ENCODE results near the gene NFATC1.

GRCh38 chr18:79400591-79401381 lies 5.1 kb downstream of the NFATC1 start:
- TF ChIP-seq, protein P1, sequence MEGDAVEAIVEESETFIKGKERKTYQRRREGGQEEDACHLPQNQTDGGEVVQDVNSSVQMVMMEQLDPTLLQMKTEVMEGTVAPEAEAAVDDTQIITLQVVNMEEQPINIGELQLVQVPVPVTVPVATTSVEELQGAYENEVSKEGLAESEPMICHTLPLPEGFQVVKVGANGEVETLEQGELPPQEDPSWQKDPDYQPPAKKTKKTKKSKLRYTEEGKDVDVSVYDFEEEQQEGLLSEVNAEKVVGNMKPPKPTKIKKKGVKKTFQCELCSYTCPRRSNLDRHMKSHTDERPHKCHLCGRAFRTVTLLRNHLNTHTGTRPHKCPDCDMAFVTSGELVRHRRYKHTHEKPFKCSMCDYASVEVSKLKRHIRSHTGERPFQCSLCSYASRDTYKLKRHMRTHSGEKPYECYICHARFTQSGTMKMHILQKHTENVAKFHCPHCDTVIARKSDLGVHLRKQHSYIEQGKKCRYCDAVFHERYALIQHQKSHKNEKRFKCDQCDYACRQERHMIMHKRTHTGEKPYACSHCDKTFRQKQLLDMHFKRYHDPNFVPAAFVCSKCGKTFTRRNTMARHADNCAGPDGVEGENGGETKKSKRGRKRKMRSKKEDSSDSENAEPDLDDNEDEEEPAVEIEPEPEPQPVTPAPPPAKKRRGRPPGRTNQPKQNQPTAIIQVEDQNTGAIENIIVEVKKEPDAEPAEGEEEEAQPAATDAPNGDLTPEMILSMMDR (IDR thresholded peaks at IDR 0.05 in 4 of 5, conservative IDR thresholded peaks at IDR 0.05 in 1 of 5): no peak
- TF ChIP-seq POLR2A (IDR thresholded peaks at IDR 0.05): no peak
